ENCODE data around the gene ISCA2. TPM values are rescaled to one million over a fixed set of nuclear protein-coding genes. Genes with fewer than 3 reads are reported as not detected.

The ISCA2 gene
- total and polyA plus RNA-seq, 9 of the 15 experiments (the other 6 are each of a cell fraction or from before 2014, with no cell fraction given), result 5.0 to 36.7 (median 18.1) TPM

DNA sequence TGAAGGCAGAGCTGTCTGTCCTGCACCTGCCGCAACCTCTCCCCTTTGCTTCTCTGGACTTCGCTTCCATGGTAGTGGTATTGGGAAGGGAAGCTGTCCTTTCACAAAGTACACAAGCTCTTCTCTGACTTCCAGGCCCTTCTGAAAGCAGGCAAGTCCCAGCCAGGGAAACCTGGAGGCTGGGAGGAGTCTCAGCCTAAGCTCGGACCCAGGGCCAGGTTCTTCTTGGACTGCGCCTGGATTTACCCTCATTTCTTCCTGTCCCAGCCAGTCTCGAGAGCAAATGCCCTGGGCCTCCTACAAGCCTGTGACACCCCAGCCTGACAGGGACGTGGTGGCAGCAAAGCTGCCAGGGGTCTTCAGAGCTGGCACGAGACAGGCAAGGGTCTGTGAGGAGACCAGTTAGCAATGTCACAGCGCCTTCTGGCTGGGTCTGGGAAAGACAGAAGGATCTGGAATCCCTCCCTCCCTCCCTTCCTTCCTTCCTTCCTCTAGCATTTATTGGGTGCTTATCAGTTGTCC lies 22.4 kb downstream of the ISCA2 start:
- CTCF ChIA-PET (ENCODE audit: low intra/inter-chr PET ratio), result no interaction called here
- DNase-seq (ENCODE audit: extremely low read depth in 1 of 4, low spot score in 3 of 4) (no peak), ATAC-seq (no peak), FAIRE-seq (no peak)
- POLR2A ChIA-PET, result interaction anchor here (0.6 to 0.7 kb wide), 2 partner anchors 152 to 272 kb away, joined by 3 to 5 read pairs; no protein-coding TSS in a partner anchor
- H3K4me1 ChIP-seq (replicated peaks in 1 of 2; ENCODE audit: control insufficient read depth in 2 of 2, insufficient read depth in 2 of 2, low read length in 2 of 2), result peaks cover 3 to 5% of the 10 kb centered on the region in 2 experiments; a peak in 3 of 5 replicates
- no peaks in the 10 kb centered on the region for H3K9me3 ChIP-seq (replicated peaks; ENCODE audit: control insufficient read depth, insufficient read depth, low read depth, low read length)
- no peak overlapping the region for H3K27ac ChIP-seq (ENCODE audit: extremely low read depth, low read depth, low read length)
- no TSS peak for BruUV-seq (replicated peaks)
- no peak overlapping the region for H3K4me2 ChIP-seq (ENCODE audit: insufficient read depth, low read length)
- no peaks in the 10 kb centered on the region for H3K79me2 ChIP-seq (ENCODE audit: control insufficient read depth, insufficient read depth, low read length)
- H4K20me1 ChIP-seq (replicated peaks; ENCODE audit: control insufficient read depth, insufficient read depth, low read length), result no peaks in the 10 kb centered on the region
- H3K27me3 ChIP-seq (ENCODE audit: control insufficient read depth in 2 of 2, insufficient read depth in 2 of 2, low read length in 2 of 2), result peaks cover 6 to 59% of the 10 kb centered on the region in 2 experiments; a peak in 4 of 5 replicates
- intact Hi-C loops (cut with micrococcal nuclease), result no loop called here
- H3K9me1 ChIP-seq (ENCODE audit: control insufficient read depth, insufficient read depth, low read length), result no peaks in the 10 kb centered on the region
- H3K9ac ChIP-seq (ENCODE audit: insufficient read depth in 1 of 2, low read depth in 2 of 2, low read length in 2 of 2), result no peak overlapping the region
- 21% methylated on average over 6 of the region's 8 CpGs for WGBS (ENCODE audit: insufficient coverage, low coverage, missing lambda C conversion rate)
- in situ Hi-C loops (cut with MboI), result no loop called here
- H3K36me3 ChIP-seq (ENCODE audit: control insufficient read depth, insufficient read depth, low read length), result no peaks in the 10 kb centered on the region
- H3K4me3 ChIP-seq, result no peak overlapping the region
- TF ChIP-seq CCNT2 (IDR thresholded peaks at IDR 0.05; ENCODE audit: borderline replicate concordance, extremely low read depth, insufficient read length, low read depth, low read length), result no peak
- no peak for TF ChIP-seq HMG20A (CRISPR knock-in tag; conservative IDR thresholded peaks at IDR 0.05)
- no peak for TF ChIP-seq ZNF184 (CRISPR knock-in tag; IDR thresholded peaks at IDR 0.05)
- no peak for TF ChIP-seq NONO (IDR thresholded peaks at IDR 0.05; ENCODE audit: low read depth in 2 of 2, low read length in 1 of 2)
- no peak for TF ChIP-seq SMARCA4 (IDR thresholded peaks at IDR 0.05)
- no peak for TF ChIP-seq HEY1 (CRISPR knock-in tag; IDR thresholded peaks at IDR 0.05; ENCODE audit: borderline replicate concordance)
- H2AFZ ChIP-seq (ENCODE audit: low read depth, low read length), result no peak overlapping the region

All from K562 (cell line).